Cerebellar nuclear complex (tissue), 1 donor: Measurements from ENCODE around the gene EFNA5.
"Not testable (repeated sequence)": the region's sequence is repeated elsewhere in the genome, so short reads cannot be mapped to it uniquely, and the experiment has no call there.

Source experiments
- DNase-seq, 2 experiments: peaks; one replicate each; lab custom pipeline; 2025; lab: John Stamatoyannopoulos, UW

Gene EFNA5

DNA sequence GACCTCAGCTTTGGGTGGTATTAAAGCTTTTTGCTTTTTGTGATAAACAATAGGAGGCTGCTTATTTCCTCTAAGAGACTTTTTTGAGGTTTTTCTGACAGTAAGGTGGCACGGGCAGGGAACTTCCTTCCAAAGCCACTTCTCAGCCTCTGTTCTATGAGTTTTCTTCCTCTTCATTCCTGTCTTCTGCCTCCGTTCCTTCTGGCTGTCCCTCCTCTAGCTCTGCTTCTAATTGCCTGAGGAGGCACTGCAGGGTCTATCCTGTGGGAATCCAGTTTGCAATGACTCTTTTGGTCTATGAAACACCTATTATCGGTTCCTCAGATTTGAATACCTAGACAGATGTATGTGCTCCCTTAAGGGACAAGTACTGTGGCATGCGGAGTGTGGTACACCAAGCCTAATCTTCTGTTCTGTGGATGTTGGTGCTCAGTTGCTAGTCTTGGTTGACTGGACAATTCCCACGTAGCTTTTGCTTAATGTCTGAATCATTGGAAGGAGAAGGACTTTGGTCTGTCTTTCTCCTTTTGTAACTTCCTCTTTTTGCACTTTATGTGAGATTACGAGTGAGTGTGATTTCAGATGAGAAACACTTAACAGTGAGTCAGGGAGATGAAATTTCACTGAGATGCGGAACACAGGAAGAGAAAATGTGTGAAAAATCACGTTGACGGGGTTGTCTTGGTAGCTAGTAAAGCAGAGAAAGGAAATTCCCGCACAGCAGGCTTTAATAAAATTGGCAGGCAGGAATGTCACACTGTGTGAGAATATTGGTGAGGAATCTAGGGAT is 305.2 kb downstream of the EFNA5 start:
- no peak for DNase-seq

DNA sequence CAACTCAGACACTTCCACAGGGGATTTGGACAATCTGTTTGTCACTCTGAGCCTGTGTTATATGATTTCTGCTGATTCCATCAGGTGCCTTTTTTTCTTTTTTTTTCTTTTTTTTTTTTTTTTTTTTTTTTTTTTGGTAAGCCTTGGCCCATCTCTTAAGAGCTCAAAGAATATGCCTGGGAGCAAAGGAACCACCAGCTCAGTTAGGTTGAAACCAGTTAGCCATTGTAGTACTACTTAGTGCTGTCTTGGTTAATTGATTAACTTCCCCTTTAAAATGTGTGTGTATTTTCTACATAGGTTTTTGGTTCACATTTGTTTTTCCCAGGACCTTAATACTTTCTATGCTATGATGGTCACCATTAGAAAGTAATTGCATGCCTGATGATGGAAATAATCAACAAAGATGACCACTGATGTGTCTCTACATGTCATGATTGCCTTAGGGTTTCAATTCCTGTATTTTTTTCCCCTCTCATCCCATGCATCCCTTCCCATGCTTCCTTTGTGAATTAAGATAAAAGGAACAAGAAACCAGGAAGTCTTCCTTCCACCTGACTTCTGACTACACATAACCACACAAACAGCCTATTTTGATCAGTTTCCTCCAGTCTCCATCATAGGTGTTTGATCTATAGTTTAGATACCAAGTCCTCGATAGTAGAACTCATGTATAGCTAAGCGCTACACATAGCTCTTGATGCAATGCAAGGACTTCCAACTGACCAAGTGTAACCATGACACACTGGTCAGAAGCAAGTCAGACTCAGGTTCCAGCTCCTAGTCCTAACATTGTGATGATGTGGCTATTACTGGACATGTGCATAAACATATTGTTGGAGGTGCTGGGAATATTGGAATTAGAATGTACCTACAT is 306.1 kb downstream of the EFNA5 start:
- DNase-seq, result no peak

DNA sequence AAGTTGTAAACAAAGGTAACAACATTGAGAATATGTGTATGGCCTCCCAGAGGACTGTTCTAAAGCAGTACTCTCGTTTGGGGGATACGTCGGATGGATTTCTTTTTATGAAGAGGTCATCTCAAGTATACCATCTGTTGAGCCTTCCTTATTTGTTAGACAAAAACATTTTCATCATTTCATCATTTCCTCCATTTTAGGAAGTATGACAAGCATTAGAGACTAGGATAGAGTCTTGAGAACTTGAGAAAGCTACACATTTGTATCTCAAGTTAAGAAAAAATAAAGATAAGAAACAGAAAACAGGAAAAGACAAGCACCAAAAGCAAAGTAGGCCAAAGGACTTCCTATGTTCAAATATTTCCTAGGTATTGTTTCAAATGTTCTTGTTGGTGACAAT is 307.0 kb downstream of the EFNA5 start:
- no peak for DNase-seq

DNA sequence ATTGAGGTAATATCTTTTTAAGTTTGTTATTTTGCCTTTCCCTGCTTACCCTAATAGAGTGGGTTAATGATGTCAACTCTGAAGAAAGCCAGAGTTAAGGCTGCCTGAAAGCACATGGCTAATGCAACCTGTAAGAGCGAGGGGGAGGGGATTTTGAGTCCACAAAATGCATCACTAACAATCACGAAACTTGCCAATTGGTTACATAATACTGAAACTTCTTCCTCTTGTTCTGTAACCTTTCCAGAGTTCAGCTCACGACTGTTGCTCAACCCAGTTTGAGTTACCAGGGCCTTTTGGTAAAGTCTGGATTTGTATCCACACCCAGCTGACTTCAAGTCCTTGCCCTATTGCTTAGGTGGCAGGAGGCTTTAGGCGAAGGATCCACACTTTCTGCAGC is 308.8 kb downstream of the EFNA5 start:
- DNase-seq, result no peak

DNA sequence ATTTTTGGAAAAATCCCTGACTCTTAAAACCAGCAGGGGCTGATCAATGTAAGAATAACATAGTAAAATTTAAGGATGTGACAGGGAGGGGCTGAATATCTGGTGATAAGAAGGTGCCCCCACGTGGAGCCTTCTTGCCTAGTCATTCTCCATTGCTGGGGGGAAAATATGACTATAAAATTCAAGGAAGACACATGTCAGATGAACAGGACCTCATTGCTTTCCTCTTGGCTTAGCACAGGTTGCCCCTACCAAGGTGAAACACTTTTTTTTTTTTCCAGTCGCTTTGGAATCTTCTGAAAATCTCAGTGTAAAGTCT is 310.9 kb downstream of the EFNA5 start:
- DNase-seq, result no peak

DNA sequence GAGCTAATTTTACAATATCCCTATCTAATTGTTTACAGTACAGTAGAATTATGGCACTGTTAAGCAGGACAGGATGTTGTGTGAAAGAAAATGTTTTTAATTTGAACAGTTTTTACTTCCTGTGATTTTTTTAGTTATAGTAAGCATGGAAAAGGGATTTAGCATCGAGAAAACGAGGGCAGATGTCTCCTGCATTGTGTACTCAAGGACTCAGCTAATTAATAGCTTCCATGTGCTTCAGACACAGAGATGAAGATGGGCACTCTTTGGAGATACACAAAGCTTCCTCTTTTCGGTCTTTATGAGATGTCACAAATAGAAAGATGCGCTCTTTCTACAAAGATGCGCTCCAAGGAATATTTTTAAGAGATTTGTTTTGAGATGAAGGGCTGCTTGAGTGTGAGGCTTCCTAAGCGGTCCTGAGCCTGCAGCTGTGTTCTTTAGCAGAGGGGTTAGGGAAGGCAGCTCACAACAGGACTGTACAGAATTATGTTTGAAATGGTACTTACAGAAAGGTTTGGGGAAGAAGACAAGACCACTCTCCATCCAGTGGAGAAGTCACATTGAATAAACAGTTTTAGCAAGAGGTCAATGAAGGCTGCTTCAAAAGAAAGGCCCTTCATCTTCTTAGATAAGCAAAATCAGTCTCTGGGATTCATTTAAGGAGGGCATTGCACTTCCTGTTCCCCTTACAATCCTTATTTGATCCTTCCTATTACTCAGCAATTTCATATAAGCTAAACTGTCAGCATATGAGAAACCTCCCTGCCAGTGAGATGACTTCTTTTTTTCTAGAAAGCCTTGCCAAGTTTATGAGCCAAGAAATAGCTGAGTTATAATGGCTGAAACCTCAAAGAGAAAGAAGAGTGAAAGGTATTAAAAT is 311.5 kb downstream of the EFNA5 start:
- no peak for DNase-seq

DNA sequence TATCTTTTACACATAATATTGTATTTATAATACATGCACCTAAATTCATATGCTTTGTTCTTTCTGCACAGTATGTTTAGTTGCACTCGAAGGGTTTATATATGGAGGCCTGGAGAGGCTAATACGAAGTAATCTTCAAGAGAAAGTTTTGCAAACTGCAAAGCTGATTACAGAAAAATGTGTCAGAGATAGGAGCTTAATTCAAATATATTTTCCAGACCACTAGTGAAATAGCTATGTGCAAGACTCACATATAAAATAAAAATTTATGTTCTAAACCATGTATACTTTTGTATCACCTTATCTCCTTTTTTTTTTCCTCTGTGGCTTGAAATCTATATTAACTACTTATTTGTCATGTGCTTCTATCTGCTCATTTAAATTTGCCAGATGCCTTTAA is 313.8 kb downstream of the EFNA5 start:
- DNase-seq, result no peak

DNA sequence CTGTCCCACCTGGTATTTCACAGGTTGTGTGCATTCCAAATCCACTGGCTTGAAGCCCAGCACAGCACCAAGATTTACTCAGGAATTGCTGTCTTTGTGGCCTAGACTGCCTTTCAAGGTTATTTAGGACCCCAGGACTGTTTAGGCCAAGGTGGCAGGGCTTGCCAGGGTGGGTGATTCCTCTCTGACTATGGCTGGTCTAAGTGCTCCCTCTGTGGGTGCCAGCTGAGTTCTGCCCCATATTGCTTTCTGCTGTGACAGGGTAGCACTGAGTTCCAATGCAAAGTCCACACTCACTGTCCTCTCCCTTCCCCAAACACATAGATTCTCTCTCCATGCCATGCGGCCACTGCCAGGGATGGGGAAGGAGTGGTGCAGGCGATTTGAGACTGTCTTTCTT is 318.2 kb downstream of the EFNA5 start:
- no peak for DNase-seq

DNA sequence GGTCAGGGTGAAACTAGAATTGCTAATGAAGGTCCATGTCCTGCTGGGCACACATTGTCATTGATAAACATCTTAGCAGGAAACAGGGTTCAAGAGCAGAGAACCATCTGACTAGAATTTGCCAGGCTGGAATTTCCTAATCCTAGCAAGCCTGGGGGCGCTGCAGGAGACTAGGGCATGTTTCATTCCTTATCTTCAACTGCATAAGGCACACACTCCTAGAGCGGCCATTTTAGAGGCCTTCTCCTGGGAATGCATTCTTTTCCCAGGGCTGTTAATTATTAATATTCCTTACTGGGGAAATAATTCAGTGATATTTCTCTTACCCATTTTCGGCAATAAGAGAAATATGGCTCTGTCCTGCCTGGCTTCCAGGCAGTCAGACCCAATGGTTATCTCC is 324.2 kb downstream of the EFNA5 start:
- DNase-seq, result not testable (repeated sequence)

DNA sequence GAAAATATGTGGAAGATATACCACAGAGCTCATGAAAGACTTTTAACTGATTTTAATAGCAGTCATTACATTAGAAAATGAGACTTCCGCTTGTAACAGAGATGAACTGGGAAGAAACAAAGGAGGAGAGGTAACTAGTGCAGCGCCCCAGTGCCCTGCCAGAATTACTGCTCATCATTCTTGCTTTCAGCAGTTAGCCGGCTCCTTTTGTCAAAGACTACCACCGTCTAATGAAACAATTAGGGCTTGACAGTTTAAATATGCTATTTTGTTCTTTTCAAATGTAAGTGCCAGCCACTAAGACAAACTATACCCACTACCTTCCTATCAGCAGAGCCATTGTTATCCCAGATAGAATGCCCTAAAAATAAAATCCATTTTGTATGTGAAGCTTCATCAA is 328.4 kb downstream of the EFNA5 start:
- DNase-seq, result no peak

DNA sequence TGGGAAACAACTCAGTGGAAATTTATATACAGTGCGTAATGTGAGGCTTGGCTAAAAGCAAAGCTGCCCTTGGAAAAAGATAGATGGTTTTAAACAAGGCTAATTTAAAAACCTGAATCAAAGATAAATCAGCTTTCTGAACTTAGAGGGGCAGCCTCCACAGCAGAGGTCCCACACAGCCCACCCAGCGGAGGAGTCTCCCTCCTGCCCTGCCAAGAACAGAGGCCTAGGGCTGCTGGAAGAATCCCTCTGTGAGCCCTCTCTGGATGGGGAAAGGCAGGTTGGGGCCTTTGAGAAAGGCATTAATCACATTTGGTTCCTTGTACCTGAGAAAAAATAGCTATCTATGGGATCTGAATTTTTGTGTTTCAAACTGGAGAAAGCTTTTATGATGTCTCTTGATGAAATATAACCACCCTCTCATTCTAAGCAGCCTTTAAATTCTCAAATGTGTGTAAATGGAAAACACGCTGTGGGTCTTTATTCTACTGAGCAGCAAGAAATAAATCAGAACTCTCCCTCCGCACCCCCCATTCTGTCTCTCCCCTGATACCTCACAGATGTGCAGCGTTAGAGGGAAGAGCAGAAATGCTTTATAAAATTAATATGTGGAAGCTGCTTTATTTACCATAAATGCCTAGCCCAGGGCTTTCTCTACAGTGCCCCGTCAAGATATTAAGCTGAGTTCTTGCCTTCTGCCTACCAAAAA is 329.2 kb downstream of the EFNA5 start:
- no peak for DNase-seq

DNA sequence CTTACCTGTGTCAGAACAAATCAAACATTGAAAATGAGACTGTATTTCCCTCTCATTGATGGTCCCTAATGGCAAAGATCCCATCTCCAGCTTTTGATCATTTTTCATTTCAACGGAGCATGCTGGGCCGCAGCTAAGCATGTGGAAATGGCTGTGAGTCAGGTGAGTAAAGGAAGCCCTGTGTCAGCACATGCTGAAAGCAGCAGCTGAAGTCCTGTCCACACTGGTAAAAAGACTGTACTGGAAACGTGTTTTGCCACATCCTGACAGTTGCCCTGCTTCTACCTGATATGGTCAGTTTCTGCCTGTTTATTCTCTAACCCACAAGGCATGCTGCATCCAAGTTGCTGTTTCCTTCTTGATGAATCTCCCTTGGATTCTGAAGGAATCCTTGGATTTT is 330.1 kb downstream of the EFNA5 start:
- DNase-seq, result no peak

DNA sequence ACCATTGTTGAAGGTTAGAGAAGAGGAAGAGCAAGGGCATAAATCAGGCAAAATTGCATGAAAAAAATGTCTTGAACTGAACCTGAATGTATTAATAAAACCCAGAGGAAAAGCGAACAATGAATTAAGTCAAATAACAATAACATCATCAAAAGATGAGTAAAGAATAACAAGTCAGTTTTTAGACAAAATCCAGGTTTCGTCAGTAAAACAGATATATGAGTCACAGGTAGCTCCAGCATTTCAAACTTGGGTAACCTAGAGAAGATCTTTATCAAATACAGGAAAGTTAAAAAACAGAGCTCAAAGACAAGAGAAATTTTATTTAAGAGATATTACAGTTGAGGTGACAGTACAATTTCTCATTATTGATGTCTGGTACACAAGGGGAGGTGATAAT is 332.4 kb downstream of the EFNA5 start:
- no peak for DNase-seq

DNA sequence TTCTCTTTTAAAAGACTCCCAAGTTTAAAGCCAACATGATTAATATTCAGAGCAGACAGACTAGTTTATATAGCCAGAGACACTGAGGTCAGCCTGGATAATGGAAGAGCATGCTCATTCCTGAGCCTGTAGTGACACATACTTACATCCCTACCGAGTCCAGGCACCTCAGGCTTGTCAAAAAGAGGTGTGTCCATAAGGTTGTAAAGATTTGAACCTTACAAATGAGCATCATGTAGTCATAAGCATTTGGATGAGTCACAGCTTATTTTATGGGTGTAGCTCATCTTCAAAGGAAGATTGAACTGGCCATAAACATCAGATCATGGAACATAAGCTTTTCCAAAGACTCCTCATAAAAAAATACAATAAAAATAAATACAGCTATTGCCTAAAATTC is 333.5 kb downstream of the EFNA5 start:
- no peak for DNase-seq

DNA sequence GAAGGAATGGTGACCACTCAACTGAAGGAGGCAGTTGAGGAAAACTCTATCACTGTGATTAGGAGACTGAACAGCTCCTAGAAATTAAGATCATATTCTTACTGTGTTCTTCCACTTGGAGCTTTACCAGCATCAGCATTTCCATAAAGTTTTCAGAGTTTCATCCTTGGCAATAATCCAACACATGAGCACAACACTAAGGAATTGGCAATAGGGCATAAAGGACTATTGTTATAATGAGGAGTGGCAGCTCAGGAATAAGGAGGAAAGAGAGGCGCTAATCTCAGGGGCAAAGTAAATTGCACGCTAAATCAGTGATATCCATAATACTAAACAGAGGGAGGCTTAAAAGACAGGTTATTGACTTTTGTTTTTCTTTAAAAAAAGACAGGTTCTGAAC is 338.9 kb downstream of the EFNA5 start:
- no peak for DNase-seq

DNA sequence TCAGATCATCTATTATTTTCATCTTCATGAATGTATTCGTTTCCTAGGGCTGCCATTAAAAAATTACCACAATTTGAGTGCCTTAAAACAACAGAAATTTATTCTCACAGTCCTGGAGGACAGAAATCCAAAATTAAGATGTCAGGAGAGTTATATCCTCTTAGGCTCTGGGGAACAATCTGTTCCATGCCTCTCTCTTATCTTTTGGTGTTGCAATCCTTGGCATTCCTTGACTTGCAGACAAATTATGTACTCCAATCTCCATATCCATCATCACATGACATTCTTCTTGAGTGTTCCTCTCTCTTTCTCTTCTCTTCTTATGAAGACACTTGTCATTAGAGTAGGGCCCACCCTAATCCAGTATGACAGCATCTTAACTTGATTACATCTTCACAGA is 339.4 kb downstream of the EFNA5 start:
- DNase-seq, result no peak

DNA sequence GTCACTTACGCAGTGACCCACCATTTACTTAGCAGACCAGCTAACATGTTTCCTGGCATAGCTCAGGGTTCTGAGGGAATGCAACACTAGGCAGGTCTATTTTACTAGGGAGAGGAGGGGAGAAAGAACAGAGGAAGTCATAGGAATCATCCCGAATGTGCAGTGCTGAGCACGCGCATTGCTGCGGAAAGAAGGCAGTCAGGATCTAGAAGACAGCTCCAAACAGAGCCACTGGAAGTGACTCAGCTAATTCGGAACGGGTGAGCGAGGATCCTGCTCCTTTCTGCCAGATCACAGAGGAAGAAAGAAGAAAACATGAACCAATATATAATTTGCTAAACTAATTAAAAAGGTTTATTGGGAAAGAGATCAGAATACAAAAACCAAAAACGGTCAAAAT is 339.8 kb downstream of the EFNA5 start:
- no peak for DNase-seq

DNA sequence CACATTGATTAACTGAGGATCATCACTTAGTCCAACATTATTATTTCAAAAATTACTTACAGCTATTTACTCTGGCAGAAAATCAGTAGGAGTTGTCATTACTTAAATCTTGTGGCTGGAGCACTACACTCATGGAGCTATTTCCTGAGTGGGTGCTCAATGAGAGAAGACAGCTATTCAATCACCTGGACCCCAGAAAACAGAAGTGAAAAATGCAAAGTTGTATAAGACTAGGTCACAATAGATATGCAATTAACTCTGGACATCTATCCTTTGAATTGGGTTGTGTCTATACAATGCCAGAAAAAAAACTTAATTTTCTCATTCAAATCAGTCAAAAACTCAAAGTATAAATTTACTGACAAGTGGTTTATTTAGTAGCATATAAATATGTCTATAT is 340.9 kb downstream of the EFNA5 start:
- DNase-seq, result no peak
